ENCODE measurements around the gene IRAK1BP1. TPM values are rescaled to one million over a fixed set of nuclear protein-coding genes. Genes with fewer than 3 reads are reported as not detected.

The IRAK1BP1 gene
- total RNA-seq, 1 donor from 2014 or later: 13.8 TPM

DNA sequence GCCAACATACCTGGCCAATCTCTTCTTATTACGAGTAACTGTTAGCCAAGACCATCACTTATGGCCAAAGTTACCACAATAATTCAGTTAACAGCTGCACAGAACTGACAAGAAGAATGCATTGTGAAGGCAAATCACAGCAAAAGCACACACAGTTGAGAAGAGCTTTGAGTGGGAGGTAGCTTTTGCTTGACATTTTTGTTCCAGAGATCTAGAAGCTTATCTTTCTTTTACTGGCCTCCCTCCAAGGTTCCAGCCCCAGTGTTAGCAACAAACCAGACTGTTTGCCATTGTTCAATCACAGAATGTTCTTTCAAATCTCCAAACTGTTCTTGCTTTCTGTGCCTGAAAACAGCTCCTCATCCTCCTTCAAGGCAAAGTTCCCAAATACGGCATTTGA is 35.9 kb upstream of the IRAK1BP1 start:
- H3K36me3 Mint-ChIP-seq (ENCODE audit: unreplicated experiment): no peaks in the 10 kb centered on the region
- H3K4me3 Mint-ChIP-seq (ENCODE audit: unreplicated experiment): no peak overlapping the region
- no peak for TF ChIP-seq CTCF (IDR thresholded peaks at IDR 0.05; ENCODE audit: partially characterized antibody, unreplicated experiment)
- DNase-seq: no peak
- no peaks in the 10 kb centered on the region for H3K27me3 Mint-ChIP-seq (ENCODE audit: unreplicated experiment)
- no peaks in the 10 kb centered on the region for H3K9me3 Mint-ChIP-seq (ENCODE audit: unreplicated experiment)
- no peaks in the 10 kb centered on the region for H3K4me1 Mint-ChIP-seq (ENCODE audit: low read depth, unreplicated experiment)
- H3K27ac Mint-ChIP-seq (ENCODE audit: unreplicated experiment): no peak overlapping the region

DNA sequence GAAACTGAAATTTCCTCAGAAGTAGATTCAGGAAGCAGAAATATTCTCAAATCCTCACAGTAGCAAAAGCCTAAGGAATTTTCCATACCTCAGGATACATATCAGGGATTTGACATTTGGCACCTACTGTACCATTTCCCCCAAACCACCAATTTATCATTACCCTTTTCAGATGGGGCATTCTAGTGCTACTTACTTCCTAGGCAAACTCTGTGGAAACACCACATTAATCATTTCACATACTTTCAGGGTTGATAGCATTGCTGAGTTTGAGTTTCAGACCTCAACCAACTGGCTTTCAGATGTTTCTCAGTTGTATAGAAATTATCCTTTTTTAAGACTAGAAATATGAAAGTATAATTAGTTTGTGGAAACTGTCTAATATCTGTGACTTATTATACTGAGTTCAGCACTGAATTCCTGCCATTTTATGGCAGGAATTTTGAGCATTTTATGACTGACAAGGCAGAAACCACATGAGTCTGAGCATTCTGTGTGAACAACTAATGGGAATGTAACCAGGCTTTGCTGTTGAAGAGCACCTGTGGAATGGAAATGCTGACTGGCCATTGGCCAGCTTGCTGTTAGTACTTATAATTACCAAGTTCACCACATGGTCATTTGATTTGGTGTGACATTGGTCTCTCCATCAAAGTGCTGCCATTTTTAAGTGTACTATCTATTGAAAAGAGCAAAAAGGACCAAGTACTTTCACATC is 35.1 kb upstream of the IRAK1BP1 start:
- Mint-ChIP-seq H3K27ac (ENCODE audit: unreplicated experiment) (no peak overlapping the region), H3K9me3 (ENCODE audit: unreplicated experiment) (no peaks in the 10 kb centered on the region), H3K4me1 (ENCODE audit: low read depth, unreplicated experiment) (no peaks in the 10 kb centered on the region), H3K27me3 (ENCODE audit: unreplicated experiment) (peaks cover 2% of the 10 kb centered on the region), H3K36me3 (ENCODE audit: unreplicated experiment) (no peaks in the 10 kb centered on the region), H3K4me3 (ENCODE audit: unreplicated experiment) (no peak overlapping the region)
- no peak for DNase-seq
- TF ChIP-seq CTCF (IDR thresholded peaks at IDR 0.05; ENCODE audit: partially characterized antibody, unreplicated experiment): no peak

GRCh38 chr6:78835817-78836216 is 31.5 kb upstream of the IRAK1BP1 start:
- Mint-ChIP-seq H3K9me3 (ENCODE audit: unreplicated experiment) (peaks cover 2% of the 10 kb centered on the region), H3K27ac (ENCODE audit: unreplicated experiment) (no peak overlapping the region), H3K4me3 (ENCODE audit: unreplicated experiment) (no peak overlapping the region), H3K36me3 (ENCODE audit: unreplicated experiment) (no peaks in the 10 kb centered on the region), H3K27me3 (ENCODE audit: unreplicated experiment) (peaks cover 2% of the 10 kb centered on the region), H3K4me1 (ENCODE audit: low read depth, unreplicated experiment) (no peaks in the 10 kb centered on the region)
- DNase-seq: no peak
- TF ChIP-seq CTCF (IDR thresholded peaks at IDR 0.05; ENCODE audit: partially characterized antibody, unreplicated experiment): no peak

DNA sequence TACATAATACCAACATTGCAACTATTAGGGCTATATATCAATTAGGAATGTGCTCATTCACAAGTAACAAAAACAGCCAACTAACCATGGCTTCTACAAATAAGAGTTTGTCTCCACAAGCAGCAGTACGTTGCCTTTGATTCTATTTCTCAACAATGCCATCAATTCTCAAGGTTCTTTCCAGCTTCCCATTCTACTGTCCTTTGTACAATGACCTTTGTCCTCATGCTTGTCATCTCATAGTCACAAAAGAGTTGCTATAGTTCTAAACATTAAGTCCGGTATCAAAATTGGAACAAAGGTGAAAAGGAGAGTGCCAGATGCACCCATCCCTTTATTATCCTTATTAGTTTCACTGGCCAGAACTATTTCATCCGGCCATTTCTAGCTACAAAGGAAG is 30.8 kb upstream of the IRAK1BP1 start:
- DNase-seq: no peak
- H3K4me3 Mint-ChIP-seq (ENCODE audit: unreplicated experiment): no peak overlapping the region
- no peak for TF ChIP-seq CTCF (IDR thresholded peaks at IDR 0.05; ENCODE audit: partially characterized antibody, unreplicated experiment)
- H3K9me3 Mint-ChIP-seq (ENCODE audit: unreplicated experiment): peaks cover 2% of the 10 kb centered on the region
- H3K4me1 Mint-ChIP-seq (ENCODE audit: low read depth, unreplicated experiment): no peaks in the 10 kb centered on the region
- peaks cover 2% of the 10 kb centered on the region for H3K27me3 Mint-ChIP-seq (ENCODE audit: unreplicated experiment)
- H3K27ac Mint-ChIP-seq (ENCODE audit: unreplicated experiment): no peak overlapping the region
- H3K36me3 Mint-ChIP-seq (ENCODE audit: unreplicated experiment): no peaks in the 10 kb centered on the region

DNA sequence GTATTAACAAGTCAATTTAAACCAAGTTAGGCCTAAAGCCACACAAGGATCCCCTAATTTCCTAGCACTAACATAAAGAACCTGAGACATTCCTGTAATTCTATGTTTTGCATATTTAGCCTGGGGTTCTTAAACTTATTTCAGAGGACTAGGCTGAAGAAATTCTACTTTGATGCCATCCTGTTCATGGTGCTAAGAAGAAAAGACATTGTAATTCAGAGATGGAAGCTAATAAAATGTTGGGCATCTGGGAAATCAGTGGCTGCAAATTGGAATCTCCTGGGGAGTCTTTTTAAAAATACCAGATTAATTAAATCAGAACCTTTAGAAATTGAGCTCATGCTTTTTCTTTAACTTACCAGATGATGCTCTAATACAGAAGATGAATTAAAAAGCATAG is 26.2 kb upstream of the IRAK1BP1 start:
- Mint-ChIP-seq H3K27ac (ENCODE audit: unreplicated experiment) (no peak overlapping the region), H3K27me3 (ENCODE audit: unreplicated experiment) (peaks cover 2% of the 10 kb centered on the region), H3K9me3 (ENCODE audit: unreplicated experiment) (peaks cover 2% of the 10 kb centered on the region), H3K4me1 (ENCODE audit: low read depth, unreplicated experiment) (no peaks in the 10 kb centered on the region), H3K4me3 (ENCODE audit: unreplicated experiment) (no peak overlapping the region), H3K36me3 (ENCODE audit: unreplicated experiment) (no peaks in the 10 kb centered on the region)
- TF ChIP-seq CTCF (IDR thresholded peaks at IDR 0.05; ENCODE audit: partially characterized antibody, unreplicated experiment): no peak
- no peak for DNase-seq

Data from glutamatergic neuron (in vitro differentiated cells).